OCI-M2 (cell line): ENCODE measurements around the gene NEURL1.
A peak's percentile ranks its signal among the peaks of the same experiment; 100 is the strongest.
"Not testable (repeated sequence)": the region's sequence is repeated elsewhere in the genome, so short reads cannot be mapped to it uniquely, and the experiment has no call there.

ENCODE experiments used
- DNase-seq: peaks from one replicate; lab custom pipeline; 2025; ENCODE audit not compliant: unreplicated experiment; lab: John Stamatoyannopoulos, UW

The NEURL1 gene

DNA sequence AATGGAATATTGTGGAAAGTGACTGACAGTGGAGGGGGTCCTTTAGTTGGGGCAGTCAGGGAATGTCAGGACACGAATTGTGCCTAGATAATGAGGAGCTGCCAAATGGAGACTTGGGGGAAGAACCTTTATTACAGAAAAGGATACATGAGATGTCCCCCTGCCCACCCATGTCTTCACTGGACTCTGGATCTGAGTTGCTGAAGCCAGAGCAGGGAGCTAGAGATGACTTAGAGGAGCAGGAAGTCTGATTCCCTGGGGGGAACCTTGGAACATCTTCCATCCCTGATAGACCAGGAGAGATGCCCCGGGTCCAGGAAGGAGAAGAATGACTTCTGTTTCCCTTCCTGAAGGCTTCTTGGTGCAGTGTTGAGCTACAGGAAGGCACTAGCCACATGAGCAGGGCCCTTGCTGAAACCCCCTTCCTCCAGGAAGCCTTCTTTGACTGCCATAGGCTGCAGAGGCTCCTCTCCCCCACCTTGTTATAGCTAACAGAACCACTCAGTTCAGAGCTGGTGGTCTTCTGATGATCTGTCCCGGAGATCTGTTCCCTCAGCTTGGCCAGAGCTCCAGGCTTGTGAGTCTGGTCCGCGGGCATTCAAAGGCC is 747 bp upstream of the NEURL1 start:
- DNase-seq: no peak

DNA sequence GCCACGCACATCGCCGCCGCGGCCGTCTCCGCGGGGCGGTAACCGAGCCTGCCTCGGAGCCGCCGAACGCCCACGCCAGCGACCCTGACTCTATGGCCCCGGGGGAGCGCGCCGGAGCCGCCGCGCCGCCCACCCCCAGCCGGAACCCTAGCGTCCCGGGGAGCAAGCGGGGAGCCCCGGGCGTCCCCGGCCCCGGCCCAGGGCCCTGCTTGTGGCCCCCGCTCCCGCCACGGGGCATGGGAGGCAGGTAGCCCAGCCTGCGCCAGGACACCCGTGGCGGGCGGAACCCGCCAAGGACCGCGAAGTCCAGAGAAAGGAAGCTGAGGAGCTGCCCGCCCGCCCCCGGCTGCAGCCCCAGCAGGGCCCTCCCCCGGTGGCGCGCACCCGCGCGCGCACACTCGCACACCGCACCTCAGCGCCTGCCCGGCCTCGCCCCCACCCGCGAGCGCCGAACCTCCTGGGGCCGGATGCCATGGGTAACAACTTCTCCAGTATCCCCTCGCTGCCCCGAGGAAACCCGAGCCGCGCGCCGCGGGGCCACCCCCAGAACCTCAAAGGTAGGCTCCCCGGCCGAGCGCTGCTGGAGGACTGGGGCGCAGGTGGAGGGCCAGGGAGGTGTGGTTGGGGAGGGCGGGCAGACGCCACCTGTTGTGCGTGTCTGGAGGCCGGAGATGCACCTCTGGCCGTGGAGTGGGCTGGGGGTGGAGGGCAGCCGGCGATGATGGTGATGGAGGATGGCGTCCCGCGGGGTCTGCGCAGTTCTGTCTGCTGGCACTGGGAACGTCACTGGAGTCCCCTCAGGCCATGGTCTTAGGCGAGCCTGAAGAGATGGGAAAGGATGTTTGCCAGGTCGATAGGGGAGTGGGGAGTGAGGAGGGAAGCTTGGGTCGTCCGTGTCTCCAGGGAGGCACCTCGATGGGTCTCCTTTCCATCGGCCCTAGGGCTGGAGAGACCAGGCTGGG is 692 bp downstream of the NEURL1 start:
- DNase-seq: no peak

DNA sequence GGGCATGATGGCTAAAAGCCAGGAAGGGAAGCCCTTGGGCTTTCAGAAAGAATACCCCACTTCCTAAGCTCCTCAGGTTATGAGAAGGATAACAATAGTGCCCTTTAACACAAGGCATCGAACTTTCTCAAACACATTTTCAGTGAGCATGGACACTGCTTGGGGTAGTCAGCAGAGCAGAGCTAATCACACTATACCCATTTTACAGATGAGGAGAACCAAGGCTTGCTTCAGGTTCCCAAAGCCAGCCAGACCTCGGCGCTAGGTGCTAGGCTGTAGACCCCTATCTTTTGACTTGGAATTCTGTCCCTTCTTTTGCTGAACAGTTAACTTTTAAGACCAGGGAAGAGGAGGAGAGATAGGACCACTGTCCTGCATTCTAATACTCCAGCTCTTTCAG is 1.8 kb downstream of the NEURL1 start:
- no peak for DNase-seq

DNA sequence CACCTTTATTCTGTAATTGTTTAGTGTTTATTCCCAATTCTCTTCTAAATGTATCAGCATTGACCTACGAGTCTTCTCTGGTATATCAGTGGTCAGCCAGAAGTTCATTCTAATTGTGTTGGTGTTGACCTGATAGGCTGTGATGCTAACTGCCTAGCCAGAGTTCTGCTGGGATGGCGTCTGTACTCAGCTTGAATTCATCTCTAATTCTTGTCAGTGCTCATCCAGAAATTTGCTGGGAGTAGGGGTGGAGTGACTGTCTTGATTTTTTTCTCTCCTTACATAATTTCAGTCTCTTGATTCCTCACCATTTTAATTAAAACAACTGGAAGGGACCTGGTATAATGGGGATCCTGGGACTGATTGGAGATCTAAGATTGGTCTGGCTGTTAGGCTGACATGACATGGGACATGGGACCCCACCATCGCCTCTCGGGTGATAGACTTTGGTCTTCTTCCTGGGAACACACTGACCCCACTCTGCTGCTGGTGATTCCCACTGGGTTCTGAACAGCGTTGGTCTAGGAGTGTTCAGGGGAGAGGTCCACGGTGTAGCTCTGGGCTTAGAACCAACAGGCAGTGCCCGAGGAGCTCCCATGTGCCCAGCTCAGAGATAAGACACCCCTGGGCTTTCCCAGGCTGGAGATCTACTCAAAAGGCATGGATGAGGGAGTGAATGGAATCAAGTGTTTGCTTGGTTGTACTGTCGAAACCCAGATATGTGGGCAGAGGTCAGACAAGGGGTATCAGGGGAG is 3.8 kb downstream of the NEURL1 start:
- no peak for DNase-seq

DNA sequence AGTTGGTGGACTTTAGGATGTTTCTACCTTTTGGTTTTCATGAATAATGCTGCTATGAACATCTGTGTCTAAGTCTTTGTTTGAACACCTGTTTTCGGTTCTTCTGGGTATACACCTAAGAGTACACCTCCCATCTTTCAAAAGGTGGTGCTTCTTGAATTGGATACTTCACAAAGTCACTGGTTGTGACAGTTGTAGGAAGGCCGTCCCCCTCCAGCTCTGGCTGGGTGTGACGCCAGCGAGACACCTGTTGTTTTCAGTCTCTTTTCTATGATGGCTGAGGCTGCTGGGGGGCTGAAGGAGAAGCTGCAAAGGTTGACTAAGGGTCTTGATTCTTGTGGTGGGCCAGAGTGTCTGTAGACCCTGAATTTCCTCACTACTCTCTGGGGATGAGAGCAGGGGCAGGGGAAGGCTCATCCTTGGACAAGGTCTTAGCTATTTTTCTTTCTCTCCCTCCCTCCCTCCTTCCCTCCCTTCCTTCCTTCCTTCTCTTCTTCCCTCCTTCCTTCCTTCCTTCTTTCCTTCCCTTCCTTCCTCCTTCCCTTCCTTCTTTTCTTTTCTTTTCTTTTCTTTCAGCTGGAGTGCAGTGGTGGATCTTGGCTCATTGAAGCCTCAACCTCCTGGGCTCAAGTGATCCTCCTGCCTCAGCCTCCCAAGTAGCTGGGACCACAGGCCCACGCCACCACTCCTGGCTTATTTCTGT is 5.6 kb downstream of the NEURL1 start:
- no peak for DNase-seq

DNA sequence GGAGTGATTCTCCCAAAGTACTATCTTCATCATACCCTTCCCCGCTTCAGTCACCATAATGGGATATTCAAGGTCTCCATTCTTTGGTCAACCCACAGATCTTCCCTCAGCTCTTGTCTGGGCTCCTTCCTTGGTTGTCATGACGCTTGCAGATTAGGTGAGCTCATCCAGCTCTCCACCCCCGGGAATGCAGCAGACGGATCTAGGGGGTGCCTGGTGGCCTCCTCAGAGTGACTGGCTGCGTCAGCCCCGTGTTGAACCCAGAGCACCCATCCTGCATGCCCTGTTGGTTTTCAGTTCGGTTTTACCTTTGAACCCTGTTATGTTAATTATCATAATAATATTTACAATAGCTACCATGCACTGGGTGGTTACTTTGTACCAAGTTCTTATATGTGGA is 6.4 kb downstream of the NEURL1 start:
- DNase-seq: no peak

DNA sequence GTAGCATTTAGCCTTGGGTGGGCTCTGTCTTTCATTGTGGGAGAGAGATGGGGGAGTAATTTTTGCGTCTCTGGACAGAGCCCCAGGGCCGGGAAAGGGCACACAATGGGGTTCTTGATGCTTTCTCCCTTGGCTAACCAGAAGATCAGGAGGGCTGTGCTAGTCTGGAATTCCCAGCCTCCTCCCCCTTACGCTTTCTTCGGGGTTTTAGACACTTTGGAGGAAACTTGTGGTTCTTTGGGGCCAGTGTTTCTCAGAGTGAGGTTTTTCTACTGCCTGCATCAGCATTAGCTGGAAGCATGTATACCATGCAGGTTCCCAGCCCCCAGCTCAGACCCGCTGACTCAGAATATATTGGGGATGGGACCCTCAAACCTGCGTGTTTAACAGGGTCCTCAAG is 7.0 kb downstream of the NEURL1 start:
- no peak for DNase-seq

DNA sequence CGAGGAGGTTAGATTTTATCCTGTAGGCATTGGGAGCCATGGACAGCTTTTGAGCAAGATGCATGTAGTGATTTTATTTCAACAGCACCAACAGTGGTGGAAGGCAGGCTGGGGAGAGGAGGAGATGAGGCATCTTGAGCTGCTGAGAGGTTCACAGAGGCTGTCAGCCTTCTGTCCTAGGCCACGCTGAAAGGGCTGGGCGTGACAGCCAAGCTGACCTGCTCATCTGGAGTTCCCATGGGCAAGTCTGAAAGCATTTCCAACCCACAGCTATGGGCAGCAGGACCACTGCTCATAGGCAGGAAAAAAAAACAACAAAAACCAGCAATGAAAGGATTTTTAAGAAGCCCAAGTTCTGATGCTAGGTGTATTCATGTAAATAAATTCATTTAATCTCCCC is 7.7 kb downstream of the NEURL1 start:
- DNase-seq: no peak

DNA sequence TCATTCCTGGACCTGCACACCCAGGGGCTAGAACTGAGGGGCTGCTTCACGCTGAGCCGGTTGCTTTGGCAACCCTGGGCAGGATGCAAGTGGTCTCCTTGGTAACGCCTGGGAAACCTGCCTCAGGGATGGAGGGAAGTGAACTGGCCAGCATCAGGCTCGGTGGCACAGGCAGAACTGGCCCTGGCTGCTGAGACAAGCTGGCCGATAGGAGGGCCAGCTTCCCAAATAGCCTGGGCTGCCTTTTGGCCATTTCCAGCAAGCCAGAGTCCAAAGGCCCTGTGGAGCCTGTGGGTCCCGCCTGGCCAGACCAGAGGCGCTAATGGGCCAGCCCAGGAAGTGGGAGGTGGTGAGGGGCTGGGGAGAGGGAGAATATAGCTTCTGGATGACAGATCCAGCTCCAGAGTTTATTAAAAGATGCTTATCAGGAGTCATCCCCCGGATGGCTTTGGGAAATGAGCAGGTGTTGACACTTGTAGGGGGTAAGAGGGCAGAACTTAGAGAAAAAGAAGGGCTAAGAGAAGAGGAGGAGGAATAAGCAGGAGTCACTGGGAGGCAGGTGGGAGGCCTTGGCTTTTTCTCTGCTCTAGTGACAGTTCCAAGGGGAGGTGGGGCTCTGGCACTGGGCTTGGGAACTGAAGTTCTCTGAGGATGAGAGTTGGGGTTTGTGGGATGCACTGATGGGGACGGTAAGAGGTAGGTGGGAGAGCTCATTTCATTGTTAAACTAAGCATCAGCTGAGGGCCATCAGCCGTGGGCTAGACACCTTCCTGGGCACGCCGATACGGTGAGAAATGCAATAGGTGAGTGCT is 9.6 kb downstream of the NEURL1 start:
- DNase-seq: no peak

DNA sequence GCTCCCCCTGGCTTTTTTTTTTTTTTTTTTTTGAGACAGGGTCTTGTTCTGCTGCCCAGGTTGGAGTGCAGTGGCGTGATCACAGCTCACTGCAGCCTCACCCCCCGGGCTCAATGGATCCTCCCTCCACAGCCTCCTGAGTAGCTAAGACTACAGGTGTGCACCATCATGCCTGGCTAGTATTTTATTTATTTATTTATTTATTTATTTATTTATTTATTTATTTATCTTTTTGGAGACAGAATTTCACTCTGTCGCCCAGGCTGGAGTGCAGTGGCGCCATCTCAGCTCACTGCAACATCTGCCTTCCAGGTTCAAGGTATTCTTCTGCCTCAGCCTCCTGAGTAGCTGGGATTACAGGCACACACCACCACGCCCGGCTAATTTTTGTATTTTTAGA is 10.3 kb downstream of the NEURL1 start:
- not testable (repeated sequence) for DNase-seq

DNA sequence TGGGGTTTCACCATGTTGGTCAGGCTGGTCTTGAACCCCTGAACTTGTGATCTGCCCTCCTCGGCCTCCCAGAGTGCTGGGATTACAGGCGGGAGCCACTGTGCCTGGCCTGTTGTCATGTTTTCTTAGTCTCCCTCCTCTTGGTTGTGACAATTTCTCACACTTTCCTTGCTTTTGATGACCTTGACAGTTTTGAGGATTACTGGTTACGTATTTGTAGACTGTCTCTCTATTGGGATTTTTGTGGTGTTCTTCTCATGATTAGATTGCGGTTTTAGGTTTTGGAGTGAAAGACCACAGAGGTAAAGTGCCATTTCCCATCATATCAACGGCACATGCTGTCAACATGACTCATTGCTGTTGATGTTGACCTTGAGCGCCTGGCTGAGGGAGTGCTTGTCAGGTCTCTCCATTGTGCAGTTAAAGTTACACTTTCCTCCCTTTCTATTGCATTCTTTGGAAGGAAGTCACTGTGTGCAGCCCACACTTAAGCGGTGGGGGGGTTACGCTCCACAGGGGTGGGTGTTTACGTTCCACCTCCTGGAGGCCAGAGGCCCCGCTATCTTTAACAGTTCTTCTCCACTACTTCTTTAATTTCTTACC is 10.8 kb downstream of the NEURL1 start:
- DNase-seq: peak; percentile 82

DNA sequence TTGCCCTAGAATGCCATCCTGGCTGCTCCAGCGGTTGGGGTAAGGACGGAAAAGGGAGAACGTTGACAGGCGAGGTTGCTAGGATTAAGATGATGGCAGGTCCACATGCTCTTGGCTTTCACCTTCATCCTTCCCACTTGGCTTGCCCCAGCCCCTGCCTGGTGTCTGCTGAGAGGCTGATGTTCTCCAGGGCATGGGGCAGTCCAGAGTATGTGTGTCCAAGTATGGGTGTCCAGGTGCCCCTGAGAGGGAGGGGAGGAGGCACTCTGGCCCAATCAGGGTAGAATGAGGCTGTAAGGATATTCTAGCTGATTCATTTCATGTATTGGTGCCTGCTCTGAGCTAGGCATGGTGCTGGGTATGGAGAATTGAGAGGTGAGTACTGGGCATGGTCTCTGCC is 12.6 kb downstream of the NEURL1 start:
- DNase-seq: no peak

DNA sequence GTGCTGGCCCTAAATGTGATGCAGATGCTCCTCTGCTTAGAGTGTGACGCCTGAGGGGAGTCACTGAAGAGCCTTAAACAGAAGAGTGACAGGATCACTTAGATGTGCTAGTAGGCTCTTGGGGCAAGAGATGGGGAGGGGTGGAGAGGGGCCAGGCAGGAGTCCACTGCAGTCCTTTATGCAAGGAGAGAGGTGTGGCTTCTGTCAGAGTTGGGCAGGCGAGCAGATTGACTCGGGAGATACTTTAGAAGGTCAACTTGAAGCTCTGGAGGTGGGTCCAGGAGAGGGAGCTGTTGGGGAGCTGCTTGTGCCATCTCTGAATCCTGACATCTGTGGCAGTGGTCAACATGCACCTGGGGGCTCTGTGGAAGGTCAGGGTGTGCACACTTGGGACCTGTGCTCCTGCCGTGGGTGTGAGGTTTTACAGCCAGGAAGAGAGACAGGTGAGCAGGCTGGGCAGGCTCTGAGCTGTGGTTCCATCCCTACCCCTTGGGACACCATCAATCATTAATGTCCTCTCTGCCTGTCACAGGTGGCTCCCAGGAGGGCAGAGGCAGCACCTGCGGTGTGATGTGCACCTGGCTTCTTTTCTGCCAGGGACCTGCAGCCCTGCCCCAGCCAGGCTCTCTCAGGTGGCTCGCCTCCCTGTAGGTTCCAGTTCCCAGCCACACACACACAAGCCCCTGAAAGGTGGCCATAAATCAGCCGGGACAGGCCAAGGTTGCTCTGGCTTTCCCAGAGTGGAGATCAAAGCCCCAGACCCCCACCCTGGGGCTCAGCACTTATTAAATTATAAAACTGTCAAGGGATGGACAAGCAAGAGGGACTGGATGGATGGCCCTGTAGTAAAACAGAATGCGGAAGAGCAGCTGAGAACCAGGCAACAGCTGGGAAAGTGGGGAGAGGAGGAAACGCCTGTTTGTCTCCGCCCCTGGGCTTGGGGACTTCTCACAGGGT is 14.0 kb downstream of the NEURL1 start:
- no peak for DNase-seq

DNA sequence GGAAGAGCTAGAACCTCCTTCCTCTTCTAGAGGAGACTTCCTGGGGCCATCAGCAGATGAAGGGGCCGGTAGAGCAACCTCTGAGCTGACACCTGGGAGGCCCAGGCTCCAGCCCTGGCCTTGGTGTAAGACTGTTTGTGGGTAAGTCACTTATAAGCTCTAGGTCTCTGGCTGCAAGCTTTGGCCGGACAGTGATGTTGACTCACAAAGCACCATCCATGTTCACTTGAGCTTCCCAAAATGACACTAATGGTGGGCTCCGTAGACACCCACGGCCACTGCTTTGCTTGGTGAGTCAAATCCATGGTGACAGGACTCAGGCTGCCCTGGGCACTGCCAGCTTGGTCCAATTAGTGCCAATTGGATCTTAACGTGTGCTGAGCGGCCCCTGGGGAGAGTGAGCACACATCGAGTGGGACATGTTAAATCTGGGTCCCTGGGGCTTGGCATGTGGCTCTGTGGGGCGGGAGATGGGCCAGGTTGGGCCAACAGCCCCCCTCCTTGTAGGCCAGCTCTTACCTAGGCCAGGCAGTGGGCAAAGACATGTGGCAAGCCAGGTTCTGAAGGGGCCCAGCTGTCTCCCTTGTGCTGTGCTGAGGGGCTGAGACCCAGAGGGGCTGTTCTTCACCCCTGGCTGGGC is 16.7 kb downstream of the NEURL1 start:
- DNase-seq: no peak

DNA sequence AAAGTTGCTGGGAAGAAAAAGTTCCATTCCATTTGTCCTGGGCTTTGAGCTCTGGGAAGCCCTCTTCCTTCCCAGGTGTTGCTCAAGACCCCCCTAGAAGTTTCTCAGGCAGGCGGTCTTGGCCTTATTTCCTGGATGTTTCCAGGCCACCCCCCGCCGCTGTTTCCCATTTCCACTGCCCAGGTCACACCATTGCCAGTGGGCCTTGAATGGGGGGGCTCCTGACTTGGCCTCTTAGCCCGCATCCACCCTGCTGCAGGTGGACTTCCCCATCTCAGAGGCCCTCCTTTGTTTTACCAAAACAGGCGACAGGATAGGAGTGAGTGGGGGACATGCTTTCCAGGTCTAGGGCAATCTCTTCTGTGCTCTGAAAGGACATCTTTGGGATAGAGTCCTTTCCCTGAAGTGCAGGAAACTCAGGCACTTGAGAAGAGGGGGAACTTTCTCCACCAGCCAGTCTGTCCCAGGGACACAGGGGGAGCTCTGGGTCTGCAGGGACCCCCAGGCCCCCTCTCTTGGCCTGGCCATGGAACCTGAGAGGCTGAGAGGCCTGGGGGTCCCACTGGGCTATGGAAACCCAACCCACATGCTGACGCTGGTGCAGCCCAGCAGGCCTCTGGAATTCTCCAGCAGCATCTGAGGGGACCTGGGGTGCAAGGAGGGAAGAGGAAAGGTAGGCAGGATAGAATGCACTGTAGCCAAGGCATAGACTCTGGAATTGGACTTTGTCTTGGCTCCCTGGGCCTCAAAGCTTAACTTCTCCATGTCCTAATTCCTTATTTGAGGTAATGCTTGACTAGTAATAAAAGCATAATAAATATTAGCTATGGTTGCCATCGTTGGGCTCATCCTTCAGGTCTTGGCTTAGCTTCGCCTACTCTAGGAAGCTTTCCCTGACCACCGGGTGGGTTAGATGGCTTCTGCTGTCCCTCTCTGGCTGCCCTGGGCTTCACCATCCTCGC is 17.6 kb downstream of the NEURL1 start:
- DNase-seq: no peak

DNA sequence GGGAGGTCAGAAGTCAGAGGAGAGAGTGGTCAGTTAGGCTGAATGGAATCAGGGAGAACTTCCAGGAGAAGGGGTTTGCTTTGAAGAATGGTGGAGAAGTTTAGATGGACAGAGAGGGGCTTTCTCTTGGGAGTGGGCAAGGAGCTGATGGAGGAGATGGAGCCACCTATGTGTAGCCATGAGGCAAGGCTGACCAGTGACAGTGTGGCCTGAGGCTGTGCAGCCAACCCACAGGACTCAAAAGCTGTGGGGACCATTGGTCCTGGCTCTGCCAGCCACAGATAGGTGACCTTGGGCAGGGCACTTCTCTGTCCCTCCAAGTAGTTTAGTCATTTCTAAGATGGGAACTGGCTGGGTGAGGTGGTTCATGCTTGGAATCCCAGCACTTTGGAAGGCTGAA is 18.7 kb downstream of the NEURL1 start:
- no peak for DNase-seq
